HepG2 (cell line): ENCODE measurements around the gene C1RL. TPM values are rescaled to one million over a fixed set of nuclear protein-coding genes. Genes with fewer than 3 reads are reported as not detected.
A peak's percentile ranks its signal among the peaks of the same experiment; 100 is the strongest.

Experiments
- HOXA7 ChIP-seq: sonication (generic); formaldehyde crosslinking; IDR thresholded peaks from 2 replicates; pipeline ENCODE4 v1.8.1; 2022; ENCODE audit warnings: mild to moderate bottlenecking, missing genetic modification reagents, moderate library complexity
- KLF12 ChIP-seq: sonication (generic); formaldehyde crosslinking; IDR thresholded peaks from 2 replicates; pipeline ENCODE4 v1.4.0; 2020; ENCODE audit warnings: missing genetic modification reagents, borderline replicate concordance
- KMT2A ChIP-seq: sonication (generic); formaldehyde crosslinking; IDR thresholded peaks from 2 replicates; pipeline ENCODE4 v1.4.0; 2020; ENCODE audit warnings: missing genetic modification reagents
- NFE2L2 ChIP-seq: fragments of 150-350 bp; IDR thresholded peaks from 2 replicates; pipeline ENCODE4 v1.6.1; 2014; ENCODE audit warnings: low read length
- RELA ChIP-seq: sonication (generic); formaldehyde crosslinking; IDR thresholded peaks from 2 replicates; pipeline ENCODE4 v1.4.0; 2020; ENCODE audit warnings: missing genetic modification reagents
- ZNF253 ChIP-seq: sonication (generic); formaldehyde crosslinking; IDR thresholded peaks from 2 replicates; pipeline ENCODE4 v1.8.0; 2022; ENCODE audit warnings: mild to moderate bottlenecking, missing genetic modification reagents, borderline replicate concordance
- ZNF629 ChIP-seq: sonication (generic); formaldehyde crosslinking; conservative IDR thresholded peaks from 2 replicates; pipeline ENCODE4 v1.5.0; 2020; ENCODE audit warnings: missing genetic modification reagents
- polyA plus RNA-seq, 8 experiments: library from polyadenylated mRNA; depleted of rRNA in 3 of 8; stranded (reverse) in 7 of 8; unstranded in 1 of 8; fragments of >200 nt; fragmentation: Illumina TruSeq in 4 of 8; extraction: Trizol in 4 of 8; gene quantifications; 2 replicates each; pipeline versions ENCODE4 v1.2.1 to v1.2.3, GENCODE V29; 2011 to 2016; ENCODE audit warnings: low read depth in 4 of 8, missing spikeins in 1 of 8, mixed read lengths in 1 of 8; ENCODE audit not compliant: insufficient read depth in 1 of 8
- total RNA-seq, 5 experiments: library from RNA; depleted of rRNA; stranded (reverse); fragments of >200 nt; fragmentation: Illumina TruSeq; extraction: Trizol; gene quantifications; 2 replicates each; pipeline ENCODE4 v1.2.3, GENCODE V29; 2016; ENCODE audit warnings: low read depth in 1 of 5
- TF ChIP-seq, protein P1 (sequence below): sonication (generic); formaldehyde crosslinking; IDR thresholded peaks from 2 replicates; pipeline ENCODE4 v1.4.0; 2020; ENCODE audit warnings: mild to moderate bottlenecking, missing genetic modification reagents, borderline replicate concordance
- TF ChIP-seq, protein P2 (sequence below): IDR thresholded peaks from 2 replicates; pipeline ENCODE4 v1.6.1; 2016; ENCODE audit warnings: missing compliant biosample characterization, missing genetic modification reagents, borderline replicate concordance
- TF ChIP-seq, protein P3 (sequence below): sonication (generic); formaldehyde crosslinking; IDR thresholded peaks from 2 replicates; pipeline ENCODE4 v1.5.1; 2020; ENCODE audit warnings: mild to moderate bottlenecking, missing genetic modification reagents
- TF ChIP-seq, protein P4 (sequence below): sonication (generic); formaldehyde crosslinking; IDR thresholded peaks from 2 replicates; pipeline ENCODE4 v1.9.0; 2021; ENCODE audit warnings: missing genetic modification reagents, mild to moderate bottlenecking, borderline replicate concordance
- TF ChIP-seq, protein P5 (sequence below): sonication (generic); formaldehyde crosslinking; IDR thresholded peaks from 2 replicates; pipeline ENCODE4 v1.4.0; 2020; ENCODE audit warnings: missing genetic modification reagents, borderline replicate concordance

Gene C1RL
- total and polyA plus RNA-seq, 2 of the 13 experiments (the other 11 are each of a cell fraction or from before 2014, with no cell fraction given) = 28.9 to 53.1 TPM

DNA sequence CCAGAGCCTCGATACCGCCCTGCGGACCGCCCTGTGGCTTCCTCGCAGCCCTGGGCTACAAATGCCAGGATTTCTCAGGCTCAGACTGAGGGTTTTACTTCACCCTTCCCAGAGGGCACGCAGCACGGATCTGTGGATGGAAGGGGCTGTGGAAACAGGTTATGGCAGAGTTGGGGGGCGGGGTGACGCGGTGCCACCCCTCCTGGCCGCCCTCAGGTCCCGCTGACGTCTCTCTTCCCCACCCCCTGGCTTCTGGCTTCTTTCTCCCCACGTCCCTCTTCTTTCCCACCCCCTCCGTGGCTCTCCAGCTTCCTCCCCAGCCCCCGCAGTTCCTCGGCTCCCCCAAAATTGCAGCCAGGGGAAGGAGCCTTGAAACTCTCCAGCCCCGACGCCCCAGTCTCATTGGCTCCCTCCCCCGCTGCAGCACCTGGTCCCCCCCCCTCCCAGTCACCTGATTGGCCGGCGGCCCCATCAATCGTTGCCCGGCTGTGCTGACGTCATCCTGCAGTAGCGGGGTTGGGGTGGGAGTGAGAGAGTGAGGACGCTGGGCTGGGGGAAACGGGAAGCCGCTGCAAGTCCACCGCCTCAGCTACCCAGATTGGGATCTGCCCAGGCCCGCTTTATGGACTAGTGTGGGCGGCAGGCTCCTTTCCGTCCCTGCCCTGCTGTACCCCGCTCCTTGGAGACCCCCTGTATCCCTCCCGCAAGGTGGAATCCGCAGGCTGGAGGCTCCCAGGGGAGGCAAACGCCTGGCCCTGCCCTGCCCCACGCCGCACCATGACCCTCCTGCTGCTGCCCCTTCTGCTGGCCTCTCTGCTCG, 21.1 kb upstream of the C1RL start, which contains the start of gene CLSTN3 (continued):
- TF ChIP-seq, protein P1, sequence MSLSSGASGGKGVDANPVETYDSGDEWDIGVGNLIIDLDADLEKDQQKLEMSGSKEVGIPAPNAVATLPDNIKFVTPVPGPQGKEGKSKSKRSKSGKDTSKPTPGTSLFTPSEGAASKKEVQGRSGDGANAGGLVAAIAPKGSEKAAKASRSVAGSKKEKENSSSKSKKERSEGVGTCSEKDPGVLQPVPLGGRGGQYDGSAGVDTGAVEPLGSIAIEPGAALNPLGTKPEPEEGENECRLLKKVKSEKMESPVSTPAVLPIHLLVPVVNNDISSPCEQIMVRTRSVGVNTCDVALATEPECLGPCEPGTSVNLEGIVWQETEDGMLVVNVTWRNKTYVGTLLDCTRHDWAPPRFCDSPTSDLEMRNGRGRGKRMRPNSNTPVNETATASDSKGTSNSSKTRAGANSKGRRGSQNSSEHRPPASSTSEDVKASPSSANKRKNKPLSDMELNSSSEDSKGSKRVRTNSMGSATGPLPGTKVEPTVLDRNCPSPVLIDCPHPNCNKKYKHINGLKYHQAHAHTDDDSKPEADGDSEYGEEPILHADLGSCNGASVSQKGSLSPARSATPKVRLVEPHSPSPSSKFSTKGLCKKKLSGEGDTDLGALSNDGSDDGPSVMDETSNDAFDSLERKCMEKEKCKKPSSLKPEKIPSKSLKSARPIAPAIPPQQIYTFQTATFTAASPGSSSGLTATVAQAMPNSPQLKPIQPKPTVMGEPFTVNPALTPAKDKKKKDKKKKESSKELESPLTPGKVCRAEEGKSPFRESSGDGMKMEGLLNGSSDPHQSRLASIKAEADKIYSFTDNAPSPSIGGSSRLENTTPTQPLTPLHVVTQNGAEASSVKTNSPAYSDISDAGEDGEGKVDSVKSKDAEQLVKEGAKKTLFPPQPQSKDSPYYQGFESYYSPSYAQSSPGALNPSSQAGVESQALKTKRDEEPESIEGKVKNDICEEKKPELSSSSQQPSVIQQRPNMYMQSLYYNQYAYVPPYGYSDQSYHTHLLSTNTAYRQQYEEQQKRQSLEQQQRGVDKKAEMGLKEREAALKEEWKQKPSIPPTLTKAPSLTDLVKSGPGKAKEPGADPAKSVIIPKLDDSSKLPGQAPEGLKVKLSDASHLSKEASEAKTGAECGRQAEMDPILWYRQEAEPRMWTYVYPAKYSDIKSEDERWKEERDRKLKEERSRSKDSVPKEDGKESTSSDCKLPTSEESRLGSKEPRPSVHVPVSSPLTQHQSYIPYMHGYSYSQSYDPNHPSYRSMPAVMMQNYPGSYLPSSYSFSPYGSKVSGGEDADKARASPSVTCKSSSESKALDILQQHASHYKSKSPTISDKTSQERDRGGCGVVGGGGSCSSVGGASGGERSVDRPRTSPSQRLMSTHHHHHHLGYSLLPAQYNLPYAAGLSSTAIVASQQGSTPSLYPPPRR (CRISPR knock-in tag) = no peak
- TF ChIP-seq ZNF629 = no peak
- no peak for TF ChIP-seq KLF12 (CRISPR knock-in tag)
- TF ChIP-seq ZNF253 (CRISPR knock-in tag) = no peak
- TF ChIP-seq KMT2A (CRISPR knock-in tag) = no peak
- TF ChIP-seq RELA (CRISPR knock-in tag) = no peak
- 0 out of 2 replicates have a peak, but pooled peaks have one; percentile 48 for TF ChIP-seq HOXA7 (CRISPR knock-in tag)
- TF ChIP-seq, protein P2, sequence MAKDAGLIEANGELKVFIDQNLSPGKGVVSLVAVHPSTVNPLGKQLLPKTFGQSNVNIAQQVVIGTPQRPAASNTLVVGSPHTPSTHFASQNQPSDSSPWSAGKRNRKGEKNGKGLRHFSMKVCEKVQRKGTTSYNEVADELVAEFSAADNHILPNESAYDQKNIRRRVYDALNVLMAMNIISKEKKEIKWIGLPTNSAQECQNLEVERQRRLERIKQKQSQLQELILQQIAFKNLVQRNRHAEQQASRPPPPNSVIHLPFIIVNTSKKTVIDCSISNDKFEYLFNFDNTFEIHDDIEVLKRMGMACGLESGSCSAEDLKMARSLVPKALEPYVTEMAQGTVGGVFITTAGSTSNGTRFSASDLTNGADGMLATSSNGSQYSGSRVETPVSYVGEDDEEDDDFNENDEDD (CRISPR knock-in tag) = no peak
- TF ChIP-seq, protein P3, sequence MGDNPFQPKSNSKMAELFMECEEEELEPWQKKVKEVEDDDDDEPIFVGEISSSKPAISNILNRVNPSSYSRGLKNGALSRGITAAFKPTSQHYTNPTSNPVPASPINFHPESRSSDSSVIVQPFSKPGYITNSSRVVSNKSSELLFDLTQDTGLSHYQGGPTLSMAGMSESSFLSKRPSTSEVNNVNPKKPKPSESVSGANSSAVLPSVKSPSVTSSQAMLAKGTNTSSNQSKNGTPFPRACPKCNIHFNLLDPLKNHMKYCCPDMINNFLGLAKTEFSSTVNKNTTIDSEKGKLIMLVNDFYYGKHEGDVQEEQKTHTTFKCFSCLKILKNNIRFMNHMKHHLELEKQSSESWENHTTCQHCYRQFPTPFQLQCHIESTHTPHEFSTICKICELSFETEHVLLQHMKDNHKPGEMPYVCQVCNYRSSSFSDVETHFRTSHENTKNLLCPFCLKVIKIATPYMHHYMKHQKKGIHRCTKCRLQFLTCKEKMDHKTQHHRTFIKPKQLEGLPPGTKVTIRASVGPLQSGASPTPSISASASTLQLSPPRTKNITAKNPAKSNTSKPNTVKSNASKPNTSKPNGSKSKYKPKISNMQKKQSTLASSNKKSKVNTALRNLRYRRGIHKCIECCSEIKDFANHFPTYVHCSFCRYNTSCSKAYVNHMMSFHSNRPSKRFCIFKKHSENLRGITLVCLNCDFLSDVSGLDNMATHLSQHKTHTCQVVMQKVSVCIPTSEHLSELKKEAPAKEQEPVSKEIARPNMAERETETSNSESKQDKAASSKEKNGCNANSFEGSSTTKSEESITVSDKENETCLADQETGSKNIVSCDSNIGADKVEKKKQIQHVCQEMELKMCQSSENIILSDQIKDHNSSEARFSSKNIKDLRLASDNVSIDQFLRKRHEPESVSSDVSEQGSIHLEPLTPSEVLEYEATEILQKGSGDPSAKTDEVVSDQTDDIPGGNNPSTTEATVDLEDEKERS (CRISPR knock-in tag) = no peak
- TF ChIP-seq, protein P4, sequence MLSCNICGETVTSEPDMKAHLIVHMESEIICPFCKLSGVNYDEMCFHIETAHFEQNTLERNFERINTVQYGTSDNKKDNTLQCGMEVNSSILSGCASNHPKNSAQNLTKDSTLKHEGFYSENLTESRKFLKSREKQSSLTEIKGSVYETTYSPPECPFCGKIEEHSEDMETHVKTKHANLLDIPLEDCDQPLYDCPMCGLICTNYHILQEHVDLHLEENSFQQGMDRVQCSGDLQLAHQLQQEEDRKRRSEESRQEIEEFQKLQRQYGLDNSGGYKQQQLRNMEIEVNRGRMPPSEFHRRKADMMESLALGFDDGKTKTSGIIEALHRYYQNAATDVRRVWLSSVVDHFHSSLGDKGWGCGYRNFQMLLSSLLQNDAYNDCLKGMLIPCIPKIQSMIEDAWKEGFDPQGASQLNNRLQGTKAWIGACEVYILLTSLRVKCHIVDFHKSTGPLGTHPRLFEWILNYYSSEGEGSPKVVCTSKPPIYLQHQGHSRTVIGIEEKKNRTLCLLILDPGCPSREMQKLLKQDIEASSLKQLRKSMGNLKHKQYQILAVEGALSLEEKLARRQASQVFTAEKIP = no peak
- TF ChIP-seq NFE2L2 = no peak
- TF ChIP-seq, protein P5, sequence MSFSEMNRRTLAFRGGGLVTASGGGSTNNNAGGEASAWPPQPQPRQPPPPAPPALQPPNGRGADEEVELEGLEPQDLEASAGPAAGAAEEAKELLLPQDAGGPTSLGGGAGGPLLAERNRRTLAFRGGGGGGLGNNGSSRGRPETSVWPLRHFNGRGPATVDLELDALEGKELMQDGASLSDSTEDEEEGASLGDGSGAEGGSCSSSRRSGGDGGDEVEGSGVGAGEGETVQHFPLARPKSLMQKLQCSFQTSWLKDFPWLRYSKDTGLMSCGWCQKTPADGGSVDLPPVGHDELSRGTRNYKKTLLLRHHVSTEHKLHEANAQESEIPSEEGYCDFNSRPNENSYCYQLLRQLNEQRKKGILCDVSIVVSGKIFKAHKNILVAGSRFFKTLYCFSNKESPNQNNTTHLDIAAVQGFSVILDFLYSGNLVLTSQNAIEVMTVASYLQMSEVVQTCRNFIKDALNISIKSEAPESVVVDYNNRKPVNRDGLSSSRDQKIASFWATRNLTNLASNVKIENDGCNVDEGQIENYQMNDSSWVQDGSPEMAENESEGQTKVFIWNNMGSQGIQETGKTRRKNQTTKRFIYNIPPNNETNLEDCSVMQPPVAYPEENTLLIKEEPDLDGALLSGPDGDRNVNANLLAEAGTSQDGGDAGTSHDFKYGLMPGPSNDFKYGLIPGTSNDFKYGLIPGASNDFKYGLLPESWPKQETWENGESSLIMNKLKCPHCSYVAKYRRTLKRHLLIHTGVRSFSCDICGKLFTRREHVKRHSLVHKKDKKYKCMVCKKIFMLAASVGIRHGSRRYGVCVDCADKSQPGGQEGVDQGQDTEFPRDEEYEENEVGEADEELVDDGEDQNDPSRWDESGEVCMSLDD (CRISPR knock-in tag) = peak; percentile 62; the same call in 1 of the 2 replicates
